Neuronal stem cell (in vitro differentiated cells): ENCODE measurements around the gene SCT.

Experiments used
- DNase-seq: peaks from one replicate; pipeline ENCODE4 v3.0.0-alpha.2; 2013; ENCODE audit warnings: low spot score
- H2AFZ ChIP-seq: one replicate; pipeline ENCODE4 v1.6.1; 2013; ENCODE audit warnings: mild to moderate bottlenecking, low read length, inconsistent platforms
- H2AK5ac ChIP-seq: 2 replicates; pipeline ENCODE4 v1.6.1; 2013; ENCODE audit warnings: low read depth, mild to moderate bottlenecking, inconsistent platforms, low read length, moderate library complexity, mixed read lengths
- H2BK120ac ChIP-seq: 2 replicates; pipeline ENCODE4 v1.6.1; 2013; ENCODE audit warnings: low read depth, mild to moderate bottlenecking, inconsistent platforms, low read length, moderate library complexity, mixed read lengths
- H2BK12ac ChIP-seq: one replicate; pipeline ENCODE4 v1.6.1; 2013; ENCODE audit warnings: low read length, inconsistent platforms
- H2BK15ac ChIP-seq: 2 replicates; pipeline ENCODE4 v1.6.1; 2013; ENCODE audit warnings: mild to moderate bottlenecking, low read length, inconsistent platforms, mixed read lengths
- H2BK5ac ChIP-seq: one replicate; pipeline ENCODE4 v1.6.1; 2013; ENCODE audit warnings: inconsistent platforms, mild to moderate bottlenecking, low read length, moderate library complexity
- H3K14ac ChIP-seq: one replicate; pipeline ENCODE4 v1.6.1; 2013; ENCODE audit warnings: low read length, inconsistent platforms
- H3K18ac ChIP-seq: 2 replicates; pipeline ENCODE4 v1.6.1; 2013; ENCODE audit warnings: low read length, inconsistent platforms
- H3K23ac ChIP-seq: 2 replicates; pipeline ENCODE4 v1.6.1; 2013; ENCODE audit warnings: low read depth, mild to moderate bottlenecking, mixed read lengths, low read length, inconsistent platforms; ENCODE audit not compliant: poor library complexity
- H3K27ac ChIP-seq: replicated peaks from 3 replicates; pipeline ENCODE4 v1.5.1; 2013; ENCODE audit warnings: low read length, inconsistent platforms
- H3K27me3 ChIP-seq, 3 experiments: 2 replicates each; pipeline ENCODE4 v1.6.1; 2013; ENCODE audit warnings: low read length in 3 of 3, mild to moderate bottlenecking in 2 of 3, inconsistent platforms in 1 of 3, low read depth in 1 of 3, mixed read lengths in 1 of 3, moderate library complexity in 1 of 3; ENCODE audit not compliant: control insufficient read depth in 3 of 3, insufficient read depth in 3 of 3
- H3K36me3 ChIP-seq, 2 donors: replicated peaks in 1 of 2; 2 replicates each; pipeline ENCODE4 v1.6.1; 2013; ENCODE audit warnings: low read length in 2 of 2; ENCODE audit not compliant: control insufficient read depth in 2 of 2, insufficient read depth in 2 of 2
- H3K4ac ChIP-seq: 2 replicates; pipeline ENCODE4 v1.6.1; 2013; ENCODE audit warnings: inconsistent platforms, mild to moderate bottlenecking, low read length, moderate library complexity
- H3K4me1 ChIP-seq, 2 donors: 1 replicate in 1 of 2; 2 replicates in 1 of 2; pipeline ENCODE4 v1.6.1; 2013; ENCODE audit warnings: low read length in 2 of 2, low read depth in 1 of 2; ENCODE audit not compliant: control insufficient read depth in 2 of 2, insufficient read depth in 1 of 2
- H3K4me2 ChIP-seq: one replicate; pipeline ENCODE4 v1.6.1; 2013; ENCODE audit warnings: mild to moderate bottlenecking, low read length, inconsistent platforms; ENCODE audit not compliant: insufficient read depth, poor library complexity, severe bottlenecking
- H3K4me3 ChIP-seq, 2 donors: 2 replicates each; pipeline ENCODE4 v1.5.1; 2013; ENCODE audit warnings: low read length in 2 of 2, mild to moderate bottlenecking in 2 of 2, inconsistent platforms in 1 of 2, moderate library complexity in 1 of 2
- H3K79me1 ChIP-seq: one replicate; pipeline ENCODE4 v1.6.1; 2013; ENCODE audit warnings: low read depth, mild to moderate bottlenecking, inconsistent platforms, low read length, moderate library complexity
- H3K9ac ChIP-seq: one replicate; pipeline ENCODE4 v1.6.1; 2013; ENCODE audit warnings: mild to moderate bottlenecking, low read depth, low read length, inconsistent platforms; ENCODE audit not compliant: poor library complexity
- H3K9me3 ChIP-seq, 2 donors: replicated peaks in 1 of 2; 2 replicates each; pipeline versions ENCODE3 to v1.6.1; 2013; ENCODE audit warnings: low read length in 2 of 2, mild to moderate bottlenecking in 2 of 2, inconsistent platforms in 1 of 2, low read depth in 1 of 2, mixed read lengths in 1 of 2, moderate library complexity in 1 of 2; ENCODE audit not compliant: control insufficient read depth in 2 of 2, insufficient read depth in 1 of 2
- H4K8ac ChIP-seq: one replicate; pipeline ENCODE4 v1.6.1; 2013; ENCODE audit warnings: low read depth, mild to moderate bottlenecking, inconsistent platforms, low read length, moderate library complexity
- H4K91ac ChIP-seq: one replicate; pipeline ENCODE4 v1.6.1; 2013; ENCODE audit warnings: low read length, low read depth, mild to moderate bottlenecking, inconsistent platforms; ENCODE audit not compliant: poor library complexity
- WGBS, 2 donors: extraction: QIAGEN DNeasy Blood & Tissue Kit; methylation state at CpG; one replicate each; pipeline ENCODE4 v1.1.7; 2013; ENCODE audit warnings: missing lambda C conversion rate in 2 of 2, mixed read lengths in 1 of 2; ENCODE audit not compliant: insufficient read length in 2 of 2, insufficient replicate concordance in 1 of 2; ENCODE audit errors: extremely low coverage in 2 of 2; 5-methylcytosine and 5-hydroxymethylcytosine counted together

The SCT gene

GRCh38 chr11:611001-611996, 15.7 kb downstream of the SCT start:
- Histone ChIP-seq H2AFZ (no peak overlapping the region), H3K14ac (no peak overlapping the region), H3K27ac (no peak overlapping the region), H2AK5ac (no peak overlapping the region), H3K4me2 (no peak overlapping the region), H3K18ac (no peak overlapping the region), H3K27me3 (peaks cover 0 to 2% (median 0%) of the 10 kb centered on the region in 3 experiments), H3K9me3 (no peaks in the 10 kb centered on the region), H2BK15ac (no peak overlapping the region), H3K36me3 (peaks cover 58 to 81% of the 10 kb centered on the region in 2 donors), H4K8ac (no peak overlapping the region), H2BK120ac (no peak overlapping the region), H2BK12ac (no peak overlapping the region), H3K4me3 (no peak overlapping the region), H2BK5ac (peak overlapping the region; percentile 66), H3K23ac (peak overlapping the region; percentile 44), H4K91ac (no peak overlapping the region), H3K4ac (no peak overlapping the region), H3K4me1 (peaks cover 3 to 7% of the 10 kb centered on the region in 2 donors), H3K9ac (no peak overlapping the region), H3K79me1 (peaks cover 17% of the 10 kb centered on the region)
- no CpG with 5 or more reads among the region's 49 CpGs for WGBS, 2 donors
- no peak for DNase-seq

DNA sequence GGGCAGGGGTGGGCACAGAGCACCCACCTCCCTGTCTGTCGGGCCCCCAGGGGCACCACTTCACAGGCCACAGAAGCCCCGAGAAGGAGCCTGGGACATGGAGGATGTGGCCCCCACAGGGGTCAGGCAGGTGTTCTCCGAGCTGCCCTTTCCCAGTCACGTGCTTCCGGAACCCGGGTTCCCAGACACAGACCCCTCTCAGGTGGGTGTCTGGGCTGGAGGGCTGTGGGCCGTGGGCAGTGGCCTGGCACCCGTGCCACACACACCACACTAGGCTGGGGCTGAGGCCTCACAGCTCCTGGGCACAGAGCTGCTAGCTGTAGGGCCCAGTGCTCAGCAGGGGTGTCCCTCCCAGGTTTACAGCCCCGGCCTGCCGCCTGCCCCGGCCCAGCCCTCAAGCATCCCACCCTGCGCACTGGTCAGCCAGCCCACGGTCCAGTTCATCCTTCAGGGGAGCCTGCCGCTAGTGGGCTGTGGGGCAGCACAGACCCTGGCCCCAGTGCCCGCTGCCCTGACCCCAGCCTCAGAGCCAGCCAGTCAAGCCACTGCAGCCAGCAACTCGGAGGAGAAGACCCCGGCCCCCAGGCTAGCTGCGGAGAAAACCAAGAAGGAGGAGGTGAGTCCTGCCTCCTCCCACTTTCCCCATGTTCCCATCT, 16.7 kb downstream of the SCT start:
- Histone ChIP-seq H3K27me3 (peaks cover 0 to 2% (median 0%) of the 10 kb centered on the region in 3 experiments), H4K8ac (peak overlapping the region; percentile 65), H3K23ac (peak overlapping the region; percentile 44), H2AK5ac (no peak overlapping the region), H3K27ac (no peak overlapping the region), H3K9ac (no peak overlapping the region), H3K36me3 (peaks cover 67 to 91% of the 10 kb centered on the region in 2 donors), H3K79me1 (peaks cover 17% of the 10 kb centered on the region), H3K4me1 (peaks cover 3% of the 10 kb centered on the region in 2 donors), H2BK15ac (no peak overlapping the region), H4K91ac (no peak overlapping the region), H2AFZ (no peak overlapping the region), H3K4me2 (no peak overlapping the region), H3K4ac (no peak overlapping the region), H2BK5ac (peak overlapping the region; percentile 66), H3K18ac (no peak overlapping the region), H3K4me3 (no peak overlapping the region), H2BK120ac (no peak overlapping the region), H3K9me3 (no peaks in the 10 kb centered on the region), H2BK12ac (no peak overlapping the region), H3K14ac (no peak overlapping the region)
- no CpG with 5 or more reads among the region's 18 CpGs for WGBS, 2 donors
- no peak for DNase-seq

- Histone ChIP-seq H2BK120ac (no peak overlapping the region), H2BK12ac (peak overlapping the region; percentile 22), H4K8ac (no peak overlapping the region), H3K36me3 (peaks cover 74 to 96% of the 10 kb centered on the region in 2 donors), H3K14ac (no peak overlapping the region), H2AFZ (no peak overlapping the region), H2AK5ac (no peak overlapping the region), H3K4me3 (no peak overlapping the region), H3K27ac (no peak overlapping the region), H3K18ac (no peak overlapping the region), H3K4ac (no peak overlapping the region), H2BK5ac (peak overlapping the region; percentile 24), H3K23ac (no peak overlapping the region), H4K91ac (no peak overlapping the region), H3K4me2 (no peak overlapping the region), H2BK15ac (no peak overlapping the region), H3K9ac (no peak overlapping the region), H3K9me3 (no peaks in the 10 kb centered on the region), H3K79me1 (peaks cover 13% of the 10 kb centered on the region), H3K4me1 (no peaks in the 10 kb centered on the region), H3K27me3 (peaks cover 0 to 2% (median 0%) of the 10 kb centered on the region in 3 experiments)
- no peak for DNase-seq
- WGBS, 2 donors, result no CpG with 5 or more reads among the region's 28 CpGs
These were observed 17.6 kb downstream of the SCT start for GRCh38 chr11:609341-609811.

GRCh38 chr11:608791-609251, 18.2 kb downstream of the SCT start:
- DNase-seq, result no peak
- H2AFZ ChIP-seq, result no peak overlapping the region
- H4K91ac ChIP-seq, result no peak overlapping the region
- H3K23ac ChIP-seq, result no peak overlapping the region
- H3K27me3 ChIP-seq, result peaks cover 0 to 2% (median 0%) of the 10 kb centered on the region in 3 experiments
- H3K36me3 ChIP-seq, result peaks cover 78 to 96% of the 10 kb centered on the region in 2 donors
- H3K4ac ChIP-seq, result no peak overlapping the region
- no peak overlapping the region for H2BK120ac ChIP-seq
- H3K4me3 ChIP-seq, result no peak overlapping the region
- H2AK5ac ChIP-seq, result no peak overlapping the region
- no peaks in the 10 kb centered on the region for H3K4me1 ChIP-seq
- H2BK15ac ChIP-seq, result no peak overlapping the region
- no peak overlapping the region for H4K8ac ChIP-seq
- H3K79me1 ChIP-seq, result peaks cover 10% of the 10 kb centered on the region
- H3K27ac ChIP-seq, result no peak overlapping the region
- H3K18ac ChIP-seq, result no peak overlapping the region
- H3K14ac ChIP-seq, result no peak overlapping the region
- H3K9ac ChIP-seq, result no peak overlapping the region
- no peak overlapping the region for H2BK12ac ChIP-seq
- H3K9me3 ChIP-seq, result no peaks in the 10 kb centered on the region
- no peak overlapping the region for H3K4me2 ChIP-seq
- no CpG with 5 or more reads among the region's 28 CpGs for whole genome bisulfite sequencing, 2 donors
- peak overlapping the region; percentile 24 for H2BK5ac ChIP-seq
